HL-60/S4 (cell line): ENCODE results near the gene ABCC11.
"Not testable (repeated sequence)": the region's sequence is repeated elsewhere in the genome, so short reads cannot be mapped to it uniquely, and the experiment has no call there.

ENCODE experiments used
- in situ Hi-C: fragments of 300-500 bp; cut with MboI; formaldehyde crosslinking; loops from 2 replicates; pipeline ENCODE4 v1.14.3; 2022; ENCODE audit warnings: low sequenced_read_pairs

Gene ABCC11

GRCh38 chr16:48204825-48205151, 42.6 kb downstream of the ABCC11 start:
- in situ Hi-C loops: no loop called here

GRCh38 chr16:48203974-48204824, 43.1 kb downstream of the ABCC11 start:
- in situ Hi-C loops: no loop called here

GRCh38 chr16:48201515-48202201, 45.7 kb downstream of the ABCC11 start:
- in situ Hi-C loops: no loop called here

- in situ Hi-C loops: no loop called here
Observed at GRCh38 chr16:48197294-48197693, 50.0 kb downstream of the ABCC11 start.

GRCh38 chr16:48194828-48195556, 52.3 kb downstream of the ABCC11 start:
- in situ Hi-C loops: no loop called here

- in situ Hi-C loops: no loop called here
Observed at GRCh38 chr16:48193846-48194245, 53.5 kb downstream of the ABCC11 start.

GRCh38 chr16:48188449-48189102, 58.8 kb downstream of the ABCC11 start:
- in situ Hi-C loops: no loop called here

GRCh38 chr16:48187779-48188178, 59.6 kb downstream of the ABCC11 start:
- in situ Hi-C loops: no loop called here

GRCh38 chr16:48184681-48185080, 62.7 kb downstream of the ABCC11 start:
- in situ Hi-C loops: no loop called here

- in situ Hi-C loops: no loop called here
Observed at GRCh38 chr16:48182979-48183537, 64.3 kb downstream of the ABCC11 start.

- in situ Hi-C loops: not testable (repeated sequence)
Observed at GRCh38 chr16:48181746-48182520, 65.4 kb downstream of the ABCC11 start.

- in situ Hi-C loops: no loop called here
Observed at GRCh38 chr16:48180868-48181480, 66.4 kb downstream of the ABCC11 start.

- in situ Hi-C loops: no loop called here
Observed at GRCh38 chr16:48176635-48177408, 70.5 kb downstream of the ABCC11 start.

- in situ Hi-C loops: loop anchor here (25.0 kb wide), 1 partner anchor 1037 kb away; the partner anchor contains the start of gene NETO2
Observed at GRCh38 chr16:48173889-48174288, 73.5 kb downstream of the ABCC11 start.

- in situ Hi-C loops: loop anchor here (25.0 kb wide), 1 partner anchor 1035 kb away; the partner anchor contains the start of gene NETO2
Observed at GRCh38 chr16:48172682-48173081, 74.7 kb downstream of the ABCC11 start.

- in situ Hi-C loops: loop anchor here (10.0 to 25.0 kb wide), 2 partner anchors 1033 to 1215 kb away; partner anchors contain the start of gene NETO2
Observed at GRCh38 chr16:48169896-48170295, 77.4 kb downstream of the ABCC11 start.

GRCh38 chr16:48168075-48168474, 79.3 kb downstream of the ABCC11 start:
- in situ Hi-C loops: loop anchor here (10.0 to 25.0 kb wide), 2 partner anchors 1031 to 1213 kb away; partner anchors contain the start of gene NETO2

GRCh38 chr16:48166617-48167016, 80.7 kb downstream of the ABCC11 start:
- in situ Hi-C loops: loop anchor here (10.0 to 25.0 kb wide), 2 partner anchors 1029 to 1212 kb away; partner anchors contain the start of gene NETO2
